Activated naive CD8-positive, alpha-beta T cell treated with anti-CD3 and anti-CD28 coated beads, Interleukin-2, amount 50 U/mL, for 24 hours (primary cell): Measurements from ENCODE around the gene DDIT4.
"Not testable (repeated sequence)": the region's sequence is repeated elsewhere in the genome, so short reads cannot be mapped to it uniquely, and the experiment has no call there.

Experiments
- ATAC-seq: fragments of 150-1000 bp; cut with Tn5 transposase; one replicate; pipeline ENCODE4 v1.10.0; 2021
- DNase-seq: peaks from one replicate; pipeline ENCODE4 v3.0.0; 2021
- H3K27ac Mint-ChIP-seq: one replicate; pipeline ENCODE4 v1.8.0; 2021; ENCODE audit warnings: mild to moderate bottlenecking, mixed read lengths
- H3K27me3 Mint-ChIP-seq: one replicate; pipeline ENCODE4 v1.8.0; 2021; ENCODE audit warnings: mixed read lengths
- H3K36me3 Mint-ChIP-seq: one replicate; pipeline ENCODE4 v1.8.0; 2021; ENCODE audit warnings: low read depth, mixed read lengths
- H3K4me1 Mint-ChIP-seq: one replicate; pipeline ENCODE4 v1.8.0; 2021; ENCODE audit warnings: mixed read lengths
- H3K4me3 Mint-ChIP-seq: one replicate; pipeline ENCODE4 v1.8.0; 2021; ENCODE audit warnings: mild to moderate bottlenecking, moderate library complexity, mixed read lengths
- H3K9me3 Mint-ChIP-seq: one replicate; pipeline ENCODE4 v1.8.0; 2021; ENCODE audit warnings: mixed read lengths

Gene DDIT4

DNA sequence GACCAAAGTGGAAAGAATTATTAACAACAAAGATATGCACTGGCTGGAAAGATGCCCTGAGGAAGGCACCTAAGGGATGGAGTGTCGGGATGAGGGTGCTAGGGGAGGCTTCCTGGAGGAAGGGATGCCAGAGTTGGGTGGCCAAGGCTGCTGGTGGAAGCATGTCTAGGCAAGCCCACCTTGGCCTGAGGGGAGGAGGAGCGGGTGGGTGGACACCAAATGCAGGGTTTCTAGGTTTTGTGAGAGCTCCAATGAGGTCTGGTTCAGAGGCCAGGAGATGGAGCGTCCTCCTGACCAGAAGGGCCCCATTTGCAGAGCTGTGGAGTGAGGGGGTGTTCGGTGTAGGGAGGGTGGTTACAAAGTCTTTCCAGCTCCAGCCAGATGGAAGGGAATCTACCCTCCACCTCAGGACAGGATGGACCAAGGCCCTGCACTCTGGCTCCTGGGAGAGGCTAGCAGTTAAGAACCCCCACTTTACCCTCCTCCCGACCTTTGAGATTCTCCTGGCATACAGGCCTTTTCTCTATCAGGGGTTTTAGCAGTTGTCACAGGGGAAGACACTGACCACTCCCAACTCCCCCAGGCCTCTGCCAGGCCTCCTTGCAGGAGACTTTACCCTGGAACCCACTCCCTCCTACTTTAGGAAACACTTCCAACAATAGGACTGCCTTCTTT lies 3.0 kb upstream of the DDIT4 start:
- Mint-ChIP-seq H3K36me3 (peaks cover 23% of the 10 kb centered on the region), H3K27ac (peak overlapping the region; percentile 65), H3K4me3 (peak overlapping the region; percentile 9), H3K27me3 (no peaks in the 10 kb centered on the region), H3K4me1 (peaks cover 37% of the 10 kb centered on the region), H3K9me3 (no peaks in the 10 kb centered on the region)
- DNase-seq (no peak), ATAC-seq (no peak)

- peaks cover 31% of the 10 kb centered on the region for H3K36me3 Mint-ChIP-seq
- peaks cover 47% of the 10 kb centered on the region for H3K4me1 Mint-ChIP-seq
- peak overlapping the region; percentile 96 for H3K27ac Mint-ChIP-seq
- peak overlapping the region; percentile 98 for H3K4me3 Mint-ChIP-seq
- no peaks in the 10 kb centered on the region for H3K27me3 Mint-ChIP-seq
- ATAC-seq (peak; percentile 11), DNase-seq (peak; percentile 76)
- H3K9me3 Mint-ChIP-seq: no peaks in the 10 kb centered on the region
Observed at GRCh38 chr10:72272689-72273409, 875 bp upstream of the DDIT4 start.

- peak overlapping the region; percentile 98 for H3K4me3 Mint-ChIP-seq
- ATAC-seq: no peak
- H3K27ac Mint-ChIP-seq: peak overlapping the region; percentile 96
- H3K27me3 Mint-ChIP-seq: no peaks in the 10 kb centered on the region
- DNase-seq: peak; percentile 41
- peaks cover 54% of the 10 kb centered on the region for H3K4me1 Mint-ChIP-seq
- no peaks in the 10 kb centered on the region for H3K9me3 Mint-ChIP-seq
- H3K36me3 Mint-ChIP-seq: peaks cover 31% of the 10 kb centered on the region
Observed at GRCh38 chr10:72274213-72274729, 547 bp downstream of the DDIT4 start.

DNA sequence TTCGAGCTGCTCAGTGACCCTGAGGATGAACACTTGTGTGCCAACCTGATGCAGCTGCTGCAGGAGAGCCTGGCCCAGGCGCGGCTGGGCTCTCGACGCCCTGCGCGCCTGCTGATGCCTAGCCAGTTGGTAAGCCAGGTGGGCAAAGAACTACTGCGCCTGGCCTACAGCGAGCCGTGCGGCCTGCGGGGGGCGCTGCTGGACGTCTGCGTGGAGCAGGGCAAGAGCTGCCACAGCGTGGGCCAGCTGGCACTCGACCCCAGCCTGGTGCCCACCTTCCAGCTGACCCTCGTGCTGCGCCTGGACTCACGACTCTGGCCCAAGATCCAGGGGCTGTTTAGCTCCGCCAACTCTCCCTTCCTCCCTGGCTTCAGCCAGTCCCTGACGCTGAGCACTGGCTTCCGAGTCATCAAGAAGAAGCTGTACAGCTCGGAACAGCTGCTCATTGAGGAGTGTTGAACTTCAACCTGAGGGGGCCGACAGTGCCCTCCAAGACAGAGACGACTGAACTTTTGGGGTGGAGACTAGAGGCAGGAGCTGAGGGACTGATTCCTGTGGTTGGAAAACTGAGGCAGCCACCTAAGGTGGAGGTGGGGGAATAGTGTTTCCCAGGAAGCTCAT lies 1.1 kb downstream of the DDIT4 start:
- Mint-ChIP-seq H3K4me1 (peaks cover 58% of the 10 kb centered on the region), H3K27ac (peak overlapping the region; percentile 96), H3K27me3 (no peaks in the 10 kb centered on the region), H3K9me3 (no peaks in the 10 kb centered on the region), H3K4me3 (peak overlapping the region; percentile 98), H3K36me3 (peaks cover 31% of the 10 kb centered on the region)
- ATAC-seq: peak; percentile 12
- DNase-seq: peak; percentile 77

GRCh38 chr10:72275351-72276012 lies 1.8 kb downstream of the DDIT4 start:
- Mint-ChIP-seq H3K4me3 (peak overlapping the region; percentile 98), H3K27me3 (no peaks in the 10 kb centered on the region), H3K4me1 (peaks cover 56% of the 10 kb centered on the region), H3K9me3 (no peaks in the 10 kb centered on the region), H3K27ac (peak overlapping the region; percentile 96), H3K36me3 (peaks cover 31% of the 10 kb centered on the region)
- ATAC-seq (no peak), DNase-seq (no peak)

GRCh38 chr10:72276013-72276387 lies 2.3 kb downstream of the DDIT4 start:
- Mint-ChIP-seq H3K27me3 (no peaks in the 10 kb centered on the region), H3K4me1 (peaks cover 51% of the 10 kb centered on the region), H3K9me3 (no peaks in the 10 kb centered on the region), H3K27ac (peak overlapping the region; percentile 96), H3K36me3 (peaks cover 31% of the 10 kb centered on the region), H3K4me3 (peak overlapping the region; percentile 98)
- DNase-seq (peak; percentile 59), ATAC-seq (peak; percentile 6)

GRCh38 chr10:72276421-72277339 lies 3.0 kb downstream of the DDIT4 start:
- Mint-ChIP-seq H3K4me1 (peaks cover 48% of the 10 kb centered on the region), H3K9me3 (no peaks in the 10 kb centered on the region), H3K27me3 (no peaks in the 10 kb centered on the region), H3K4me3 (peak overlapping the region; percentile 98), H3K27ac (peak overlapping the region; percentile 96), H3K36me3 (peaks cover 31% of the 10 kb centered on the region)
- DNase-seq: peak; percentile 54
- ATAC-seq: no peak

GRCh38 chr10:72277340-72277995 lies 3.7 kb downstream of the DDIT4 start:
- Mint-ChIP-seq H3K27me3 (no peaks in the 10 kb centered on the region), H3K36me3 (peaks cover 31% of the 10 kb centered on the region), H3K9me3 (no peaks in the 10 kb centered on the region), H3K4me1 (peaks cover 41% of the 10 kb centered on the region), H3K4me3 (peak overlapping the region; percentile 98), H3K27ac (peak overlapping the region; percentile 31)
- DNase-seq (no peak), ATAC-seq (no peak)

GRCh38 chr10:72277996-72278667 lies 4.4 kb downstream of the DDIT4 start:
- no peaks in the 10 kb centered on the region for H3K27me3 Mint-ChIP-seq
- no peaks in the 10 kb centered on the region for H3K9me3 Mint-ChIP-seq
- H3K4me1 Mint-ChIP-seq: peaks cover 41% of the 10 kb centered on the region
- peaks cover 31% of the 10 kb centered on the region for H3K36me3 Mint-ChIP-seq
- H3K4me3 Mint-ChIP-seq: no peak overlapping the region
- no peak overlapping the region for H3K27ac Mint-ChIP-seq
- ATAC-seq (no peak), DNase-seq (no peak)

GRCh38 chr10:72278668-72279393 lies 5.1 kb downstream of the DDIT4 start:
- no peak for DNase-seq
- H3K4me1 Mint-ChIP-seq: peaks cover 39% of the 10 kb centered on the region
- no peak overlapping the region for H3K27ac Mint-ChIP-seq
- H3K27me3 Mint-ChIP-seq: no peaks in the 10 kb centered on the region
- H3K9me3 Mint-ChIP-seq: no peaks in the 10 kb centered on the region
- H3K36me3 Mint-ChIP-seq: peaks cover 28% of the 10 kb centered on the region
- no peak overlapping the region for H3K4me3 Mint-ChIP-seq
- no peak for ATAC-seq

- ATAC-seq, H3K9me3 Mint-ChIP-seq, H3K27me3 Mint-ChIP-seq, H3K4me3 Mint-ChIP-seq, DNase-seq: not testable (repeated sequence)
- peak overlapping the region; percentile 27 for H3K27ac Mint-ChIP-seq
- peaks cover 20% of the 10 kb centered on the region for H3K36me3 Mint-ChIP-seq
- H3K4me1 Mint-ChIP-seq: peaks cover 39% of the 10 kb centered on the region
Observed at GRCh38 chr10:72279587-72279986, 5.9 kb downstream of the DDIT4 start.

- Mint-ChIP-seq H3K9me3 (no peaks in the 10 kb centered on the region), H3K4me3 (no peak overlapping the region), H3K4me1 (peaks cover 39% of the 10 kb centered on the region), H3K27me3 (no peaks in the 10 kb centered on the region), H3K36me3 (no peaks in the 10 kb centered on the region), H3K27ac (no peak overlapping the region)
- DNase-seq (no peak), ATAC-seq (no peak)
Observed at GRCh38 chr10:72283131-72283530, 9.4 kb downstream of the DDIT4 start.
